ENCODE results near the gene MARVELD2.

DNA sequence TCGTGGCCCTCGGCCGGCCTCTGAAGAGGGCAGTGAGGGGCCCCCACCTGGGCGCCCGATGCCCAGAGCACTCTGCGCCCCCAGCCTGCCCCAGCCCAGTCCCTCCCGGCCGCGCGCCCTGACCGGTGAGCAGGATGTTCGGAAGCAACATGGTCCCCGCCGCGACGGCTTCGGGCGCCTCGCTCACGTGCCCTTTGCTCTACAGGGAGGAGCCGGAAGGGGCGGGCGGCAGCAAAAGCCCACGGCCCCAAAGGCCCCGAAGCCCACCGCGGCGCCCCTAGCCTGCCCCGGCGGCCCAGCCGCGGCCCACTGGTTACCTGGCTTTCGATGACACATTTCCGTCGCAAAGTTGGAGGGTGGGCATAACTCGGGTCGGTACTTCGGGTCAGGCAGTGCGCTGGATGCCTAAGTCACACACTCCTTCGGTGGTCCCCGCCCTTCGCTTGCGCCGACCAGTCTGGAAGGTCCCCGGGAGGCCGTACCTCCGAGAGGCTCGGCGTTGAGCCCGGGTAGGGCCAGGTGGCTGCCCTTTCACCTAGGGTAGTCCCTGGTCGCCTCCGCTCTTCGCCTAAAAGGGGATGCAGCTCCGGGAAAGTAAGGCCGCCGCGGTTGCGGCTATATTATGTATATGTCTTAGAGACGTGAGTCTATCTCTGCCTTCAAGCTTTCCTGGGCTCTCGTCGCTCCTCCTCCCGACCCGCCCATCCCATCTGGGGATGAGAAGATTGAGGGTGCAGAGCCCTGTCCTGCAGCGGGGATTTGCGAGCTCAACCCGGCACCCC lies 45.4 kb upstream of the MARVELD2 start, which contains the start of the genes AK6, RAD17 and TAF9:
- TF ChIP-seq, protein P1, sequence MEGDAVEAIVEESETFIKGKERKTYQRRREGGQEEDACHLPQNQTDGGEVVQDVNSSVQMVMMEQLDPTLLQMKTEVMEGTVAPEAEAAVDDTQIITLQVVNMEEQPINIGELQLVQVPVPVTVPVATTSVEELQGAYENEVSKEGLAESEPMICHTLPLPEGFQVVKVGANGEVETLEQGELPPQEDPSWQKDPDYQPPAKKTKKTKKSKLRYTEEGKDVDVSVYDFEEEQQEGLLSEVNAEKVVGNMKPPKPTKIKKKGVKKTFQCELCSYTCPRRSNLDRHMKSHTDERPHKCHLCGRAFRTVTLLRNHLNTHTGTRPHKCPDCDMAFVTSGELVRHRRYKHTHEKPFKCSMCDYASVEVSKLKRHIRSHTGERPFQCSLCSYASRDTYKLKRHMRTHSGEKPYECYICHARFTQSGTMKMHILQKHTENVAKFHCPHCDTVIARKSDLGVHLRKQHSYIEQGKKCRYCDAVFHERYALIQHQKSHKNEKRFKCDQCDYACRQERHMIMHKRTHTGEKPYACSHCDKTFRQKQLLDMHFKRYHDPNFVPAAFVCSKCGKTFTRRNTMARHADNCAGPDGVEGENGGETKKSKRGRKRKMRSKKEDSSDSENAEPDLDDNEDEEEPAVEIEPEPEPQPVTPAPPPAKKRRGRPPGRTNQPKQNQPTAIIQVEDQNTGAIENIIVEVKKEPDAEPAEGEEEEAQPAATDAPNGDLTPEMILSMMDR (IDR thresholded peaks at IDR 0.05; ENCODE audit: low read depth, low read length): no peak
- TF ChIP-seq EZH2phosphoT487 (IDR thresholded peaks at IDR 0.05; ENCODE audit: low read depth): no peak
